Activated gamma-delta T cell treated with Interleukin-2 at 50 U/mL for 16 hours (primary cell): ENCODE data around the gene PRUNE1.

ENCODE experiments used
- DNase-seq: peaks from one replicate; pipeline ENCODE4 v3.0.0-alpha.2; 2020

PRUNE1 gene, protein sequence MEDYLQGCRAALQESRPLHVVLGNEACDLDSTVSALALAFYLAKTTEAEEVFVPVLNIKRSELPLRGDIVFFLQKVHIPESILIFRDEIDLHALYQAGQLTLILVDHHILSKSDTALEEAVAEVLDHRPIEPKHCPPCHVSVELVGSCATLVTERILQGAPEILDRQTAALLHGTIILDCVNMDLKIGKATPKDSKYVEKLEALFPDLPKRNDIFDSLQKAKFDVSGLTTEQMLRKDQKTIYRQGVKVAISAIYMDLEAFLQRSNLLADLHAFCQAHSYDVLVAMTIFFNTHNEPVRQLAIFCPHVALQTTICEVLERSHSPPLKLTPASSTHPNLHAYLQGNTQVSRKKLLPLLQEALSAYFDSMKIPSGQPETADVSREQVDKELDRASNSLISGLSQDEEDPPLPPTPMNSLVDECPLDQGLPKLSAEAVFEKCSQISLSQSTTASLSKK

GRCh38 chr1:151008244-151009205, at the start of gene PRUNE1:
Gene PRUNE1 (plus strand): TSS chr1:151008449. CDS start chr1:151008633, 184 bp downstream.
- peak; percentile 95 for DNase-seq

DNA sequence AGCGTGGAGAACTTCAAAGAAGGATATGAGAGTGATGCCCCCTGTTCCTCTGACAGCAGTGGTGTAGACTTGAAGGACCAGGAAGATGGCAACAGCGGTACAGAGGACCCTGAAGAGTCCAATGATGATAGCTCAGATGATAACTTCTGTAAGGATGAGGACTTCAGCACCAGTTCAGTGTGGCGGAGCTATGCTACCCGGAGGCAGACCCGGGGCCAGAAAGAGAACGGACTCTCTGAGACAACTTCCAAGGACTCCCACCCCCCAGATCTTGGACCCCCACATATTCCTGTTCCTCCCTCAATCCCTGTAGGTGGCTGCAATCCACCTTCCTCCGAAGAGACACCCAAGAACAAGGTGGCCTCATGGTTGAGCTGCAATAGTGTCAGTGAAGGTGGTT, 47.6 kb upstream of the PRUNE1 start:
- no peak for DNase-seq

- DNase-seq: no peak
These were observed 46.5 kb upstream of the PRUNE1 start for GRCh38 chr1:150961756-150962155.

GRCh38 chr1:150963321-150964163, 44.7 kb upstream of the PRUNE1 start:
- no peak for DNase-seq

- DNase-seq: no peak
These were observed 44.1 kb upstream of the PRUNE1 start for GRCh38 chr1:150964164-150964489.

- DNase-seq: no peak
These were observed 42.6 kb upstream of the PRUNE1 start for GRCh38 chr1:150965605-150966004.

DNA sequence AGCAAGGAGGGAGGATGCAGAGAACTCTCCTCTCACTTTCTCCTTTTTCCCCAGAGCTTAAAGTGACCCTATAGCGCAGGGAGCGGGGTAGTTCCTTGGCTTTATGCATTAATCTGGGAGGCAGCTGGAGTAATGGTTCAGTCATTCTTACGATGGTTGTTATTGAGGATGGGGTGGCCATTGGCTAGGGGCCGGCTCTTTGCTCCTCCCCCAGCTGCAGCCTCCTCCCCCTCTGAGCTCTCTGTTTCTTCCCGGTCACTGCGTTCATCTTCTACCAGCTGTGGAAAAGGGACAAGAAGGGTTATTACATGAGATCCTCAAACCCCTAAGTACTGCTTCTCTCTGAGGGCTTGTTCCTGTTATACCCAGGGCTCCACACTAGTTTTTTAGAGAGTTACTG, 42.2 kb upstream of the PRUNE1 start:
- DNase-seq: no peak

GRCh38 chr1:150967936-150968335, 40.3 kb upstream of the PRUNE1 start:
- DNase-seq: no peak

DNA sequence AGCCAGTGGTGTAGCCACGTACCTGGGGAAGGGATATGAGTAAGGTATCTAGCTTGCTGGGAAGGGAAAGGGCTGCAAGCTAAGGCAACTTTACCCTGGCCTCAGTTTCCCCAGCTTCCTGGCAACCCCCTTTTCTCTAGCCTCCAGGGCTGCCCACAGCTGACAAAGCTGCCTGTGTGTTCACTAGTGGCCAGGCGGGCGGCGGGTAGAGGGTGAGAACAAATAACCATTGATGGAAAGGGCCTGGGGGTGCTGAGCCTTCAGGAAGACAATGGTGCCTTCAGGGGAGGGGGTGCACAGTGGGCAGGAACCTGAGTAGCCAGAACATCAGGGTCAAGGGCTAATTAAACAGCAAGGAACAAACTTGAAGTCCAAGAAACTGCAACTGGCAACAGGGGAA, 39.8 kb upstream of the PRUNE1 start:
- DNase-seq: no peak

DNA sequence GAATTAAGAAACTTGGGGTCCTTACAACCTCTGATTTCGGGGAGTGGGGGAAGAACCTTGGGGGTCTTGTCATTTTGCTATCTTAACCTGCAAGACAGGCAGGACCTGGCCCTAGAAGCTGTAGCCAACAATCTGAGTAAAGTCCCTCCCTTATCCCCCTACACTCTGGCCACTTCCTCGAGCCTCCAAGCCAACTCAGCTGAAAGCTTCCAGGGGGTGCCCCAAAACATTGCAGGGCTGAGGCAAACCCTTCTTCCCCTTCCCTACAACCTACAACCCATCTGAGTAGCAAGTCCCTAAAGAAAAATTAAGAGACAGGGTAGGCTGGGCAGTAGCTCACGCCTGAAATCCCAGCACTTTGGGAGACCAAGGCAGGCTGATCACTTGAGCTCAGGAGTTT, 38.6 kb upstream of the PRUNE1 start:
- DNase-seq: no peak

DNA sequence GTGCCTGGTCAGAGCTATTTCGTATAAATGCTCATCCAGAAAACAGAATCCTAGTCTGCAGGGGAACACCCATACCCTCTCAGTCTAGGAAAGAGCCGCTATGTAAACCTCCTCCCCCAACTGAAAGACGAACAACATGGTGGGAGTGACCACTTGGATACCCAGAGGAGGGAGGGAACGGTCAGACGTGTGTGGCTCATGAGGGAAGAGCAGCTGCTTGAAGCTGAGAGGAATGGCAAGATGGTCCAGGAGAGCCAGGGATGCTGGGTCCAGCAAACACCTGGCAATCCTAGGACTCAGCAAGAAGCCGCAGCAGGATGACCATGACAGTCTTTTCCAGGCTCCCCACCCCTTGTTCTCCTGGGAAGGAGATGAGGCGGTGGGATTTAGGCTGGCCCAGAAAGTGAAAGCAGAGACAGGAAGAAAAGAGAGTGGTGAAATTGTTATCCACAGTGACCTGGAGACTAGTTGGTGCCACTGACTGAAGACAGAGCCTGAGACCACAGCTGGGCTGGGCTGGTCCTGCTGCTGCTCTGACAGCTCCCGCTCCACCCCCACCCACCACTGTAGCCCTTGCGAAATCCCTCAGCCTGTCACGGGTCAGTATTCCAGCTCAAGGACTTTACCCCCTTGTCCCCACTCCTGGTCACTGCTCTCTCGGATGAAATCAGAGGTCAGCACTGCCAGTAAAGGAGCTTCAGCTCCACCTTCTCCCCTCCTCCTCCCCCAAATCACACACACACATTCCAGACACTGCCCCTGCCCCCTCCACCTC, 37.3 kb upstream of the PRUNE1 start:
- DNase-seq: no peak

DNA sequence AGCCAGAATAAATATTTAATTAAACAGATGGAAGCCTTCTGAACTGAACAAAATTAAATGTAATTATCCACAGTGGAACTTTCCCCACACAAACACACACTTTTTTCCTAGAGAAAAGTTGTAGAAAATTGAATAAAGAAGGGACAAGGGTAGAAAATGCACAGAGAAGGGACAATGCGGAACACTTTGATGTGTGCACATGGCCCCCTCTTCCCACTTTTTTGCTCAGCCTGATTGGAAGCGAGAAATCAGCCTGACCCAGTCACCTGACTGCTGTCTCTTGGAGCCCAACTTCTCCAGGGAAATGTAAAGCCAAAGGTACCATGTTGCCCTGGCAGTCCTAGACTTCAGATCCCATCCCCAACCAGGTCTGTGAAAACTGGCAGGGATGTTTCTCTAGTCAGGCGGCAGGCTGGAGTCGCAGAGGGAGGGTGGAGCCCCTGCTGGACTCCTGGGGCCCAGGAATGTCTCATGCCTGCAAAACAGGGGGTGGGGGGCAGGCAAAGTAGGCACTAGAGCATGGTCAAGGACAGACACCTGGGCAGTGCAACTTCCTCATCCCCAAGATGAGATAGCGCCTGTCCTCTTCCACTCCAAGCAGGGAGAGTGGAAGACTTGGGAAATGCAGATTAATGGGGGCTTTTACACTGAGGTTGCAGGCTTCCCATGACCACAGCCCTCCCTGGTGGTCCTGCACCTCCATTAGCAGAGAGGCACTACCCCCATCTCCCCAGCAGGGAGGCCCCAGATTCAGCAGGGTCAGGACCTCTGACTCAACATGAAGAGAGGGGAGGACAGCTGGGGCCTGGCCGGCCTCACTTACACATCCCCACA, 36.4 kb upstream of the PRUNE1 start:
- DNase-seq: no peak

DNA sequence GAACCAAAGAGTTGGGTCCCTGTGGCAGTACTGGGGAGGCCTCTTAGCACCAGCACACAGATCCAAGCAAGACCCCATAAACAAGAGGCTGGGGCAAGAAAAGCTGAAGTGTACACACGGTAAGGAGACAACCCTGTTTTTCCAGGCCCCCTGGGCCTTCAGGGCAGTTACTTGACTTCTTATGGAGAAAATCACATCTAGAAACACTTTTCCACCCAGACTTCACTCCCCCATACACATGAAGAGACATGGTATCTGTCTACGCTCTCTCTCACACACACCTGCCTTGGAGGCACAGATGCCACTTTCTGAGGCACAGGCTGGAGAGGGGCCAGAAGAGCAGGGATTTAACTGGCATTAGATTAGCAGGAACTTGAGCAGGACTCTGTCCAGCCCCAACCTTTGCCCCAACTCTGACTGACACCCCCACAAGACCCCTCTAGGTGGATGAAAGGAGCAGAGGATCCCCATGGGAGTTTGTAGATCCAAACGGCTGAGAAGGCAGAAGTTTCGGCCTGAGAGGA, 35.8 kb upstream of the PRUNE1 start:
- DNase-seq: no peak

GRCh38 chr1:150973258-150973835, 34.9 kb upstream of the PRUNE1 start:
- DNase-seq: peak; percentile 14

GRCh38 chr1:150973836-150974579, 34.2 kb upstream of the PRUNE1 start:
- DNase-seq: peak; percentile 27

- DNase-seq: peak; percentile 73
These were observed 33.4 kb upstream of the PRUNE1 start, which contains the start of gene CERS2 for GRCh38 chr1:150974580-150975478. Gene CERS2 (minus strand): TSS chr1:150974835. CDS start chr1:150969090, 5,745 bp downstream.

- no peak for DNase-seq
These were observed 31.8 kb upstream of the PRUNE1 start for GRCh38 chr1:150976401-150976821.
